ENCODE results near the gene HDGFL2.
"Not testable (repeated sequence)": the region's sequence is repeated elsewhere in the genome, so short reads cannot be mapped to it uniquely, and the experiment has no call there.

The HDGFL2 gene

DNA sequence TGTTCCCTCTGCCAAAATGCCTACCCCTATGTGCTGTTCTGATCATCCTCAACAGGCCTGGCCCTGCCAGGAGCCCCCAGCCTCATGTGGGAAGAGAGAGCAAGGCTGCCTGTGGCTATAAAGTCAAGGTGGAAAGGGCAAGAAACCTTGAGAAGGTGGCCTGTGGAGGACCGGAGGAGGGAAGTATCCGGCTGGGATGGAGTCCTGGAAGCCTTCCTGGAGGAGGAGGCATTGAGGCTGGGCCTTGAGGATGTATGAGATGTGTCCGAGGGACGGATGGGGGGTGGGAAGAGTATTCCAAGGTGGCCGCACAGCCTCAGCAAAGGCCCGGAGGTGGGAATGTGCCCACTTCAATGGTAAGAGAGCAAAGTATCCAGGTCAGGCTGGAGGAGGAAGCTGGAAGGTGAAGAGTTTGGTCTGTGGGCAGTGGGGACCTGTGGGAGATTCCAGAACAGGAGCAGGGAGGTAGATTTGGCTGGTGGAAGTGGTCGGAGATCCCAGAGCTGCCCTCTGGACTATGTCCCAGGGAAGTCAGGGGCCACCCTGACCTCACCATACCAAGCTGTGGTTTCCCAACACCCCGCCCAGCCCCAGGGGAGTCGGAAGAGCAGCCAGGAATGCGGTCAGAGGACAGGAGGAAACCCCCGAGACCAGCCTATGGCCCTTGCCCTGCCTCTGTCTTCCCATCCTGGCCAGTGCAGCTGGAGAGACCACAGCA is 49.2 kb downstream of the HDGFL2 start:
- no peak for TF ChIP-seq CTCF (IDR thresholded peaks at IDR 0.05; ENCODE audit: low read depth, low read length, missing control alignments)
- no peak for DNase-seq (ENCODE audit: low read depth)
- no peak overlapping the region for H3K4me3 ChIP-seq (ENCODE audit: low read depth, low read length)

DNA sequence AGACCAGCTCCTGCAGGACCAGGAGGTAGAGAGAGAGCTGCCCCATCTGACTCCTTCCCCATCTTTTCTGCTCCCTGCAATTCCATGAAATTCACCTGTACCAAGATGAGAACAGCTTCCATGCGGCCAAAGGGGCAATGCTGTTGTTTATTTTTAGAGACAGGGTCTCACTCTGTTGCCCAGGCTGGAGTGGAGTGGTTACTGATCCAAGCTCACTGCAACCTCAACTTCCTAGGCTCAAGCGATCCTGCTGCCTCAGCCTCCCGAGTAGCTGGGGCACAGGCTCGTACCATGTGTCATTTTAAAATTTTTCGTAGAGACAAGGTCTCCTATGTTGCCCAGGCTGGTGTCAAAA is 49.8 kb downstream of the HDGFL2 start:
- no peak for DNase-seq (ENCODE audit: low read depth)
- no peak for TF ChIP-seq CTCF (IDR thresholded peaks at IDR 0.05; ENCODE audit: low read depth, low read length, missing control alignments)
- no peak overlapping the region for H3K4me3 ChIP-seq (ENCODE audit: low read depth, low read length)

DNA sequence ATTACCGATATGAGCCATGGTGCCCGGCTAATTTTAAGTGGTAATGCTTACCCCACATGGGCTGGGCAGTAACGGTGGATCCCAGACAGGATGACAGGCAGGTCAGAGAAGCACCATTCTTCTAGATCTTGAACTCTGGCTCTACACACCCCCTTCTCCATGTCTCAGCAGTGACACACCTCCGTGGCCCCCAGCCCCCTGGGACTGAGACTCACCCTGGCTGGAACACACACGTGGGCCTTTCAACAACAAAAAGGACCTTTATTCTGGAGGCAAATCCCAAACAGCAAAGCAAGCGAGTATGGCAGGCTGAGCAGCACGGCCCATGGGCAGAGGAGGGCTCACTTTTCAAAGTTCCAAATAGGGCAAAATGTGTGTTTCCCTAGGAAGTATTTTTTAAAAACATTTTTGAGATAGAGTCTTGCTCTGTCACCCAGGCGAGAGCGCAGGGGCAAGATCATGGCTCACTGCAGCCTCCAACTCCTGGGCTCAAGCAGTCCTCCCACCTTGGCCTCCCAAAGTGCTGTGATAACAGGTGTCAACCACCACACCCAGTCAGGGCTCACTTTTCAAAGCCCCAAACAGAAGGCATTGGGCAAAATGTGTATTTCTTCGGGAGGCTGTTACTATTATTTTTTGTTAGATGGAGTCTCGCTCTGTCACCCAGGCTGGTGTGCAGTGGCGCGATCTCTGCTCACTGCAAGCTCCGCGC is 50.4 kb downstream of the HDGFL2 start:
- no peak for TF ChIP-seq CTCF (IDR thresholded peaks at IDR 0.05; ENCODE audit: low read depth, low read length, missing control alignments)
- DNase-seq (ENCODE audit: low read depth) = no peak
- no peak overlapping the region for H3K4me3 ChIP-seq (ENCODE audit: low read depth, low read length)

- peak; percentile 81 for TF ChIP-seq CTCF (IDR thresholded peaks at IDR 0.05; ENCODE audit: low read depth, low read length, missing control alignments)
- no peak overlapping the region for H3K4me3 ChIP-seq (ENCODE audit: low read depth, low read length)
Measured at GRCh38 chr19:4523306-4524110, 51.4 kb downstream of the HDGFL2 start.

GRCh38 chr19:4524808-4525562 is 52.9 kb downstream of the HDGFL2 start:
- DNase-seq (ENCODE audit: low read depth) = no peak
- peak; percentile 95 for TF ChIP-seq CTCF (IDR thresholded peaks at IDR 0.05; ENCODE audit: low read depth, low read length, missing control alignments)
- no peak overlapping the region for H3K4me3 ChIP-seq (ENCODE audit: low read depth, low read length)

More at GRCh38 chr19:4523306-4524110, 51.4 kb downstream of the HDGFL2 start:
- DNase-seq (ENCODE audit: low read depth) = no peak

DNA sequence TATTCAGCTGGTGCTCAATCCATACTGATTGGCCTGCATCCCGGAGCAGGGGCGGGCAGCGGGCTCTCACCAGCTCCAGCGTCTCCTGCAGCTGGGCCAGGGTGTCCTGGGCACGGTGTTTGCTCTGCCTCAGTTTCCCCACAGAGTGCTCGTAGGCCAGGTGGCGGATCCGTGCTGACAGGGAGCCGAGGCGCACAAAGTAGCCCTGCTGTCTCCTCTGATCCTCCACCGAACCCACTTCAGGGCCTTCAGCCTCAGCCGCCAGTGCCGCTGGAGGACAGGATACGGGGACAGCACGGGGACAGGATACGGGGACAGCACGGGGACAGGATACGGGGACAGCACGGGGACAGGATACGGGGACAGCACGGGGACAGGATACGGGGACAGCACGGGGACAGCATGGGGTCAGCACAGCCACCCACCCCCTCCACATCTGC is 53.5 kb downstream of the HDGFL2 start:
- H3K4me3 ChIP-seq (ENCODE audit: low read depth, low read length) = no peak overlapping the region
- TF ChIP-seq CTCF (IDR thresholded peaks at IDR 0.05; ENCODE audit: low read depth, low read length, missing control alignments) = no peak
- DNase-seq (ENCODE audit: low read depth) = no peak

DNA sequence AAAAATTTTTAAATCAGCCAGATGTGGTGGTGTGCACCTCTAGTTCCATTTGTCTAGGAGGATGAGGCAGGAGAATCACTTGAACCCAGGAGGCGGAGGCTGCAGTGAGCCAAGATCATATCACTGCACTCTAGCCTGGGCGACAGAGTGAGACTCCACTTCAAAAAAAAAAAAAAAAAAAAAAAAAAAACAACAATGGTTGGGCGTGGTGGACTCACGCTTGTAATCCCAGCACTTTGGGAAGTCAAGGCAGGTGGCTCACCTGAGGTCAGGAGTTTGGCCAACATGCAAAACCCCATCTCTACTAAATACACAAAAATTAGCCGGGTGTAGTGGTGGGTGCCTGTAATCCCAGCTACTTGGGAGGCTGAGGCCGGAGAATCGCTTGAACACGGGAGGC is 55.3 kb downstream of the HDGFL2 start:
- H3K4me3 ChIP-seq (ENCODE audit: low read depth, low read length); DNase-seq (ENCODE audit: low read depth): not testable (repeated sequence)

Data from GM12864 (cell line).